A549 (cell line): ENCODE data around the gene ABCA4.

ENCODE experiments used
- CEBPB ChIP-seq, 2 experiments: fragments of >200 bp in 1 of 2; sonication (Bioruptor Twin) in 1 of 2; formaldehyde crosslinking in 1 of 2; IDR thresholded peaks; 2 replicates each; pipeline ENCODE4 v1.6.1; 2012 to 2016
- CHD2 ChIP-seq: fragments of 150-350 bp; IDR thresholded peaks from 2 replicates; pipeline ENCODE4 v1.6.1; 2014; ENCODE audit warnings: low read length; ENCODE audit not compliant: partially characterized antibody
- CHD4 ChIP-seq: fragments of 200-600 bp; sonication (generic); IDR thresholded peaks from 2 replicates; pipeline ENCODE4 v1.6.1; 2016; ENCODE audit warnings: antibody characterized with exemption, mild to moderate bottlenecking, borderline replicate concordance
- EP300 ChIP-seq, 2 experiments: fragments of >200 bp; sonication (Bioruptor Twin); formaldehyde crosslinking; IDR thresholded peaks; 2 replicates in 1 of 2; 3 replicates in 1 of 2; pipeline ENCODE4 v1.6.1; 2016 to 2017
- MAFK ChIP-seq: fragments of 450-650 bp; IDR thresholded peaks from 2 replicates; pipeline ENCODE4 v1.6.1; 2014; ENCODE audit not compliant: partially characterized antibody
- NR3C1 ChIP-seq: fragments of >200 bp; sonication (Bioruptor Twin); formaldehyde crosslinking; IDR thresholded peaks from 3 replicates; pipeline ENCODE4 v1.6.1; 2017
- RCOR1 ChIP-seq: fragments of 150-350 bp; IDR thresholded peaks from 2 replicates; pipeline ENCODE4 v1.6.1; 2014; ENCODE audit warnings: antibody characterized with exemption, low read length, low read depth
- RFX5 ChIP-seq: fragments of 450-650 bp; IDR thresholded peaks from 2 replicates; pipeline ENCODE4 v1.7.1; 2014; ENCODE audit warnings: antibody characterized with exemption, mild to moderate bottlenecking, moderate library complexity
- TFCP2L1 ChIP-seq: fragments of 250-450 bp; sonication (Bioruptor Pico); IDR thresholded peaks from 2 replicates; pipeline ENCODE4 v1.5.0; 2021; ENCODE audit warnings: mild to moderate bottlenecking
- TP53 ChIP-seq: fragments of 250-450 bp; sonication (Bioruptor Pico); IDR thresholded peaks from 2 replicates; pipeline ENCODE4 v1.5.0; 2021; ENCODE audit warnings: mild to moderate bottlenecking, moderate library complexity
- TF ChIP-seq, protein P1 (sequence below): fragments of >200 bp; sonication (Bioruptor Twin); formaldehyde crosslinking; IDR thresholded peaks from 3 replicates; pipeline ENCODE4 v1.5.1; 2016
- TF ChIP-seq, protein P2 (sequence below): fragments of 450-650 bp; IDR thresholded peaks from 2 replicates; pipeline ENCODE4 v1.6.1; 2014; ENCODE audit warnings: antibody characterized with exemption
- TF ChIP-seq, protein P3 (sequence below): fragments of 200-600 bp; sonication (generic); IDR thresholded peaks from 2 replicates; pipeline ENCODE4 v1.6.1; 2016; ENCODE audit warnings: antibody characterized with exemption, mild to moderate bottlenecking, moderate library complexity
- TF ChIP-seq, protein P4 (sequence below): IDR thresholded peaks from 2 replicates; pipeline ENCODE4 v1.6.1; 2012

DNA sequence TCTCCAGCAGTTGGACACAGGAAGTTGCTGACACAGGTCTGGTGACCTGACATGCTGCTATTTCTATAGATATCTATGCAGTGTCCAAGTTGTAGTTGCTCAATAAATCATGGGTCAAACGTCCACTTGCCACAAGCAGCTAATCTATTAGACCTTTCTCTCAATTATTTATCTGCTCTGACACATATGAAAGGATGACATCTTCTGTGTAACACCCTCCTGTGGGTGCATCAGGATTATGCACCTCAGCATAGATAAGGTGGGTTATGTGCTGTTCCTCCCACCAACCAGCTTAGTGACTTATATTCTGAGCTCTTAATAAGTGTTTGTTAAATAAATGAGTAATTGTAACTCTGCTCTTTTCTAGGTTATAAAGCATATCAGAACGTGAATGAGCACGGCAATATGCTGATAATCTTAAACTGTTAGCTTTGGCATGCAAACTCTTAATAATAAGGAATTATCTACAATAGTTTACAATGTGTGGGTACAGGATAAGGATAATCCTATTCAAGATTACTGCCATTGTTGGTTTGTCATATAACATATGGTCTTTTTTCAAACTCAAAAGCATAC lies 121.0 kb downstream of the ABCA4 start:
- TF ChIP-seq, protein P1, sequence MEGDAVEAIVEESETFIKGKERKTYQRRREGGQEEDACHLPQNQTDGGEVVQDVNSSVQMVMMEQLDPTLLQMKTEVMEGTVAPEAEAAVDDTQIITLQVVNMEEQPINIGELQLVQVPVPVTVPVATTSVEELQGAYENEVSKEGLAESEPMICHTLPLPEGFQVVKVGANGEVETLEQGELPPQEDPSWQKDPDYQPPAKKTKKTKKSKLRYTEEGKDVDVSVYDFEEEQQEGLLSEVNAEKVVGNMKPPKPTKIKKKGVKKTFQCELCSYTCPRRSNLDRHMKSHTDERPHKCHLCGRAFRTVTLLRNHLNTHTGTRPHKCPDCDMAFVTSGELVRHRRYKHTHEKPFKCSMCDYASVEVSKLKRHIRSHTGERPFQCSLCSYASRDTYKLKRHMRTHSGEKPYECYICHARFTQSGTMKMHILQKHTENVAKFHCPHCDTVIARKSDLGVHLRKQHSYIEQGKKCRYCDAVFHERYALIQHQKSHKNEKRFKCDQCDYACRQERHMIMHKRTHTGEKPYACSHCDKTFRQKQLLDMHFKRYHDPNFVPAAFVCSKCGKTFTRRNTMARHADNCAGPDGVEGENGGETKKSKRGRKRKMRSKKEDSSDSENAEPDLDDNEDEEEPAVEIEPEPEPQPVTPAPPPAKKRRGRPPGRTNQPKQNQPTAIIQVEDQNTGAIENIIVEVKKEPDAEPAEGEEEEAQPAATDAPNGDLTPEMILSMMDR: no peak
- TF ChIP-seq, protein P2, sequence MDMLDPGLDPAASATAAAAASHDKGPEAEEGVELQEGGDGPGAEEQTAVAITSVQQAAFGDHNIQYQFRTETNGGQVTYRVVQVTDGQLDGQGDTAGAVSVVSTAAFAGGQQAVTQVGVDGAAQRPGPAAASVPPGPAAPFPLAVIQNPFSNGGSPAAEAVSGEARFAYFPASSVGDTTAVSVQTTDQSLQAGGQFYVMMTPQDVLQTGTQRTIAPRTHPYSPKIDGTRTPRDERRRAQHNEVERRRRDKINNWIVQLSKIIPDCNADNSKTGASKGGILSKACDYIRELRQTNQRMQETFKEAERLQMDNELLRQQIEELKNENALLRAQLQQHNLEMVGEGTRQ: no peak
- TF ChIP-seq EP300 (IDR thresholded peaks at IDR 0.05) (no peak), CHD4 (no peak), RFX5 (no peak), TP53 (CRISPR knock-in tag) (no peak), NR3C1 (no peak), TFCP2L1 (CRISPR knock-in tag) (no peak), CHD2 (no peak), RCOR1 (no peak), CEBPB (IDR thresholded peaks at IDR 0.05) (no peak), MAFK (no peak)
- TF ChIP-seq, protein P3, sequence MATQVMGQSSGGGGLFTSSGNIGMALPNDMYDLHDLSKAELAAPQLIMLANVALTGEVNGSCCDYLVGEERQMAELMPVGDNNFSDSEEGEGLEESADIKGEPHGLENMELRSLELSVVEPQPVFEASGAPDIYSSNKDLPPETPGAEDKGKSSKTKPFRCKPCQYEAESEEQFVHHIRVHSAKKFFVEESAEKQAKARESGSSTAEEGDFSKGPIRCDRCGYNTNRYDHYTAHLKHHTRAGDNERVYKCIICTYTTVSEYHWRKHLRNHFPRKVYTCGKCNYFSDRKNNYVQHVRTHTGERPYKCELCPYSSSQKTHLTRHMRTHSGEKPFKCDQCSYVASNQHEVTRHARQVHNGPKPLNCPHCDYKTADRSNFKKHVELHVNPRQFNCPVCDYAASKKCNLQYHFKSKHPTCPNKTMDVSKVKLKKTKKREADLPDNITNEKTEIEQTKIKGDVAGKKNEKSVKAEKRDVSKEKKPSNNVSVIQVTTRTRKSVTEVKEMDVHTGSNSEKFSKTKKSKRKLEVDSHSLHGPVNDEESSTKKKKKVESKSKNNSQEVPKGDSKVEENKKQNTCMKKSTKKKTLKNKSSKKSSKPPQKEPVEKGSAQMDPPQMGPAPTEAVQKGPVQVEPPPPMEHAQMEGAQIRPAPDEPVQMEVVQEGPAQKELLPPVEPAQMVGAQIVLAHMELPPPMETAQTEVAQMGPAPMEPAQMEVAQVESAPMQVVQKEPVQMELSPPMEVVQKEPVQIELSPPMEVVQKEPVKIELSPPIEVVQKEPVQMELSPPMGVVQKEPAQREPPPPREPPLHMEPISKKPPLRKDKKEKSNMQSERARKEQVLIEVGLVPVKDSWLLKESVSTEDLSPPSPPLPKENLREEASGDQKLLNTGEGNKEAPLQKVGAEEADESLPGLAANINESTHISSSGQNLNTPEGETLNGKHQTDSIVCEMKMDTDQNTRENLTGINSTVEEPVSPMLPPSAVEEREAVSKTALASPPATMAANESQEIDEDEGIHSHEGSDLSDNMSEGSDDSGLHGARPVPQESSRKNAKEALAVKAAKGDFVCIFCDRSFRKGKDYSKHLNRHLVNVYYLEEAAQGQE: no peak
- TF ChIP-seq, protein P4, sequence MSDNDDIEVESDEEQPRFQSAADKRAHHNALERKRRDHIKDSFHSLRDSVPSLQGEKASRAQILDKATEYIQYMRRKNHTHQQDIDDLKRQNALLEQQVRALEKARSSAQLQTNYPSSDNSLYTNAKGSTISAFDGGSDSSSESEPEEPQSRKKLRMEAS: no peak
